ENCODE measurements around the gene PAX4.

PAX4 gene

GRCh38 chr7:127638197-127638596 lies 20.3 kb upstream of the PAX4 start:
- no peak overlapping the region for H2AFZ ChIP-seq (ENCODE audit: low read length)

GRCh38 chr7:127635659-127636285 lies 17.8 kb upstream of the PAX4 start:
- peaks cover 0 to 6% of the 10 kb centered on the region in 2 donors for H3K9me3 ChIP-seq (replicated peaks in 1 of 2; ENCODE audit: control insufficient read depth in 2 of 2, insufficient read depth in 1 of 2, low read depth in 1 of 2, low read length in 2 of 2)
- no peak for DNase-seq (ENCODE audit: low spot score)
- no peaks in the 10 kb centered on the region for H3K79me1 ChIP-seq (ENCODE audit: low read depth, low read length)
- no peak overlapping the region for H3K23ac ChIP-seq (ENCODE audit: low read depth, low read length, poor library complexity)
- no CpG with 5 or more reads among the region's 3 CpGs for WGBS, 2 donors (ENCODE audit: extremely low coverage in 2 of 2, insufficient read length in 2 of 2, insufficient replicate concordance in 1 of 2)
- H3K9ac ChIP-seq (ENCODE audit: low read depth, low read length, poor library complexity), result no peak overlapping the region
- no peaks in the 10 kb centered on the region for H3K4me1 ChIP-seq (ENCODE audit: control insufficient read depth in 2 of 2, insufficient read depth in 1 of 2, low read depth in 1 of 2, low read length in 2 of 2)
- H2BK15ac ChIP-seq (ENCODE audit: low read length), result no peak overlapping the region
- no peak overlapping the region for H3K4me2 ChIP-seq (ENCODE audit: insufficient read depth, low read length, poor library complexity, severe bottlenecking)
- H4K91ac ChIP-seq (ENCODE audit: low read depth, low read length, poor library complexity), result no peak overlapping the region
- H3K4me3 ChIP-seq (ENCODE audit: low read length in 2 of 2), result no peak overlapping the region
- H3K27me3 ChIP-seq (ENCODE audit: control insufficient read depth in 3 of 3, insufficient read depth in 3 of 3, low read depth in 1 of 3, low read length in 3 of 3), result peaks cover 0 to 9% (median 0%) of the 10 kb centered on the region in 3 experiments
- H4K8ac ChIP-seq (ENCODE audit: low read depth, low read length), result no peak overlapping the region
- no peak overlapping the region for H3K27ac ChIP-seq (replicated peaks; ENCODE audit: low read length)
- H2AFZ ChIP-seq (ENCODE audit: low read length), result no peak overlapping the region
- no peak overlapping the region for H3K14ac ChIP-seq (ENCODE audit: low read length)
- H2BK120ac ChIP-seq (ENCODE audit: low read depth, low read length), result no peak overlapping the region
- H3K4ac ChIP-seq (ENCODE audit: low read length), result no peak overlapping the region
- H2BK12ac ChIP-seq (ENCODE audit: low read length), result no peak overlapping the region
- H3K36me3 ChIP-seq (replicated peaks in 1 of 2; ENCODE audit: control insufficient read depth in 2 of 2, insufficient read depth in 2 of 2, low read length in 2 of 2), result no peaks in the 10 kb centered on the region
- no peak overlapping the region for H3K18ac ChIP-seq (ENCODE audit: low read length)
- no peak overlapping the region for H2AK5ac ChIP-seq (ENCODE audit: low read depth, low read length)
- no peak overlapping the region for H2BK5ac ChIP-seq (ENCODE audit: low read length)

More at GRCh38 chr7:127638197-127638596, 20.3 kb upstream of the PAX4 start:
- Histone ChIP-seq H2AK5ac (ENCODE audit: low read depth, low read length) (no peak overlapping the region), H3K9me3 (replicated peaks in 1 of 2; ENCODE audit: control insufficient read depth in 2 of 2, insufficient read depth in 1 of 2, low read depth in 1 of 2, low read length in 2 of 2) (peaks cover 0 to 6% of the 10 kb centered on the region in 2 donors), H3K79me1 (ENCODE audit: low read depth, low read length) (no peaks in the 10 kb centered on the region), H3K27me3 (ENCODE audit: control insufficient read depth in 3 of 3, insufficient read depth in 3 of 3, low read depth in 1 of 3, low read length in 3 of 3) (peaks cover 0 to 9% (median 0%) of the 10 kb centered on the region in 3 experiments), H4K91ac (ENCODE audit: low read depth, low read length, poor library complexity) (no peak overlapping the region), H3K4me2 (ENCODE audit: insufficient read depth, low read length, poor library complexity, severe bottlenecking) (no peak overlapping the region), H3K36me3 (replicated peaks in 1 of 2; ENCODE audit: control insufficient read depth in 2 of 2, insufficient read depth in 2 of 2, low read length in 2 of 2) (no peaks in the 10 kb centered on the region), H3K14ac (ENCODE audit: low read length) (no peak overlapping the region), H3K4ac (ENCODE audit: low read length) (no peak overlapping the region), H2BK15ac (ENCODE audit: low read length) (no peak overlapping the region), H3K9ac (ENCODE audit: low read depth, low read length, poor library complexity) (no peak overlapping the region), H3K18ac (ENCODE audit: low read length) (no peak overlapping the region), H3K4me3 (ENCODE audit: low read length in 2 of 2) (no peak overlapping the region), H3K4me1 (ENCODE audit: control insufficient read depth in 2 of 2, insufficient read depth in 1 of 2, low read depth in 1 of 2, low read length in 2 of 2) (peaks cover 3 to 8% of the 10 kb centered on the region in 2 donors), H3K23ac (ENCODE audit: low read depth, low read length, poor library complexity) (no peak overlapping the region), H3K27ac (replicated peaks; ENCODE audit: low read length) (no peak overlapping the region), H4K8ac (ENCODE audit: low read depth, low read length) (no peak overlapping the region), H2BK5ac (ENCODE audit: low read length) (no peak overlapping the region), H2BK12ac (ENCODE audit: low read length) (no peak overlapping the region), H2BK120ac (ENCODE audit: low read depth, low read length) (no peak overlapping the region)
- no peak for DNase-seq (ENCODE audit: low spot score)

- Histone ChIP-seq H2AK5ac (ENCODE audit: low read depth, low read length) (no peak overlapping the region), H2BK120ac (ENCODE audit: low read depth, low read length) (no peak overlapping the region), H3K23ac (ENCODE audit: low read depth, low read length, poor library complexity) (no peak overlapping the region), H3K4me1 (ENCODE audit: control insufficient read depth in 2 of 2, insufficient read depth in 1 of 2, low read depth in 1 of 2, low read length in 2 of 2) (peaks cover 0 to 2% of the 10 kb centered on the region in 2 donors), H3K36me3 (replicated peaks in 1 of 2; ENCODE audit: control insufficient read depth in 2 of 2, insufficient read depth in 2 of 2, low read length in 2 of 2) (no peaks in the 10 kb centered on the region), H3K27me3 (ENCODE audit: control insufficient read depth in 3 of 3, insufficient read depth in 3 of 3, low read depth in 1 of 3, low read length in 3 of 3) (peaks cover 0 to 11% (median 0%) of the 10 kb centered on the region in 3 experiments), H2BK15ac (ENCODE audit: low read length) (no peak overlapping the region), H3K4me2 (ENCODE audit: insufficient read depth, low read length, poor library complexity, severe bottlenecking) (no peak overlapping the region), H3K4me3 (ENCODE audit: low read length in 2 of 2) (no peak overlapping the region), H3K14ac (ENCODE audit: low read length) (no peak overlapping the region), H3K9me3 (replicated peaks in 1 of 2; ENCODE audit: control insufficient read depth in 2 of 2, insufficient read depth in 1 of 2, low read depth in 1 of 2, low read length in 2 of 2) (peaks cover 0 to 6% of the 10 kb centered on the region in 2 donors), H2AFZ (ENCODE audit: low read length) (no peak overlapping the region), H3K27ac (replicated peaks; ENCODE audit: low read length) (no peak overlapping the region), H3K79me1 (ENCODE audit: low read depth, low read length) (no peaks in the 10 kb centered on the region), H3K4ac (ENCODE audit: low read length) (no peak overlapping the region), H3K9ac (ENCODE audit: low read depth, low read length, poor library complexity) (no peak overlapping the region), H2BK12ac (ENCODE audit: low read length) (no peak overlapping the region), H2BK5ac (ENCODE audit: low read length) (no peak overlapping the region), H3K18ac (ENCODE audit: low read length) (no peak overlapping the region), H4K8ac (ENCODE audit: low read depth, low read length) (no peak overlapping the region), H4K91ac (ENCODE audit: low read depth, low read length, poor library complexity) (no peak overlapping the region)
- whole genome bisulfite sequencing, 2 donors (ENCODE audit: extremely low coverage in 2 of 2, insufficient read length in 2 of 2, insufficient replicate concordance in 1 of 2), result no CpG with 5 or more reads among the region's 7 CpGs
- no peak for DNase-seq (ENCODE audit: low spot score)
Observed at GRCh38 chr7:127632276-127632910, 14.5 kb upstream of the PAX4 start.

GRCh38 chr7:127629268-127629854 lies 11.4 kb upstream of the PAX4 start:
- WGBS, 2 donors (ENCODE audit: extremely low coverage in 2 of 2, insufficient read length in 2 of 2, insufficient replicate concordance in 1 of 2), result no CpG with 5 or more reads among the region's 5 CpGs
- Histone ChIP-seq H3K79me1 (ENCODE audit: low read depth, low read length) (no peaks in the 10 kb centered on the region), H3K27ac (replicated peaks; ENCODE audit: low read length) (no peak overlapping the region), H3K14ac (ENCODE audit: low read length) (no peak overlapping the region), H2BK5ac (ENCODE audit: low read length) (no peak overlapping the region), H2AFZ (ENCODE audit: low read length) (peak overlapping the region; percentile 84), H2BK12ac (ENCODE audit: low read length) (no peak overlapping the region), H3K4me3 (ENCODE audit: low read length in 2 of 2) (no peak overlapping the region), H3K36me3 (replicated peaks in 1 of 2; ENCODE audit: control insufficient read depth in 2 of 2, insufficient read depth in 2 of 2, low read length in 2 of 2) (no peaks in the 10 kb centered on the region), H3K9ac (ENCODE audit: low read depth, low read length, poor library complexity) (peak overlapping the region; percentile 36), H3K4me2 (ENCODE audit: insufficient read depth, low read length, poor library complexity, severe bottlenecking) (no peak overlapping the region), H3K18ac (ENCODE audit: low read length) (peak overlapping the region; percentile 86), H3K4me1 (ENCODE audit: control insufficient read depth in 2 of 2, insufficient read depth in 1 of 2, low read depth in 1 of 2, low read length in 2 of 2) (peaks cover 0 to 2% of the 10 kb centered on the region in 2 donors), H3K27me3 (ENCODE audit: control insufficient read depth in 3 of 3, insufficient read depth in 3 of 3, low read depth in 1 of 3, low read length in 3 of 3) (peaks cover 0 to 6% (median 0%) of the 10 kb centered on the region in 3 experiments), H2AK5ac (ENCODE audit: low read depth, low read length) (no peak overlapping the region), H4K91ac (ENCODE audit: low read depth, low read length, poor library complexity) (no peak overlapping the region), H3K4ac (ENCODE audit: low read length) (no peak overlapping the region), H2BK15ac (ENCODE audit: low read length) (no peak overlapping the region), H3K23ac (ENCODE audit: low read depth, low read length, poor library complexity) (peak overlapping the region; percentile 34), H4K8ac (ENCODE audit: low read depth, low read length) (no peak overlapping the region), H2BK120ac (ENCODE audit: low read depth, low read length) (no peak overlapping the region), H3K9me3 (replicated peaks in 1 of 2; ENCODE audit: control insufficient read depth in 2 of 2, insufficient read depth in 1 of 2, low read depth in 1 of 2, low read length in 2 of 2) (peaks cover 0 to 6% of the 10 kb centered on the region in 2 donors)
- DNase-seq (ENCODE audit: low spot score), result no peak
